Prostate gland (tissue), 2 donors: ENCODE measurements around the gene CABLES2. TPM values are rescaled to one million over a fixed set of nuclear protein-coding genes. Genes with fewer than 3 reads are reported as not detected.
A peak's percentile ranks its signal among the peaks of the same experiment; 100 is the strongest.

Experiments
- DNase-seq: peaks from one replicate; pipeline ENCODE4 v3.0.0-alpha.2; 2019; ENCODE audit warnings: low spot score
- H3K27ac ChIP-seq, 2 donors: fragments of 200-600 bp; sonication (generic); 2 replicates each; pipeline ENCODE4 v1.5.1; 2017 to 2019
- H3K27me3 ChIP-seq: fragments of 200-600 bp; sonication (generic); replicated peaks from 2 replicates; pipeline ENCODE4 v1.5.1; 2019; ENCODE audit not compliant: insufficient read depth
- H3K36me3 ChIP-seq, 2 donors: fragments of 200-600 bp; sonication (generic); 1 replicate in 1 of 2; 2 replicates in 1 of 2; pipeline versions ENCODE4 v1.5.1 to v1.8.1; 2017 to 2019
- H3K4me1 ChIP-seq: fragments of 200-600 bp; sonication (generic); replicated peaks from 2 replicates; pipeline ENCODE4 v1.5.1; 2019
- H3K4me3 ChIP-seq, 2 donors: fragments of 200-600 bp; sonication (generic); 2 replicates each; pipeline ENCODE4 v1.5.1; 2017 to 2019
- H3K9me3 ChIP-seq: fragments of 200-600 bp; sonication (generic); 2 replicates; pipeline ENCODE4 v1.5.1; 2017
- CTCF ChIP-seq, 4 experiments: fragments of 200-600 bp in 2 of 4; fragments of 450-650 bp in 2 of 4; sonication (generic) in 2 of 4; IDR thresholded peaks; 1 replicate in 3 of 4; 2 replicates in 1 of 4; pipeline ENCODE4 v1.5.1; 2016 to 2019; ENCODE audit warnings: antibody characterized with exemption in 4 of 4, mild to moderate bottlenecking in 2 of 4, moderate library complexity in 2 of 4
- POLR2A ChIP-seq: fragments of 450-650 bp; IDR thresholded peaks from one replicate; pipeline ENCODE4 v1.6.1; 2016; ENCODE audit warnings: antibody characterized with exemption, mild to moderate bottlenecking
- POLR2AphosphoS5 ChIP-seq: sonication (generic); formaldehyde crosslinking; IDR thresholded peaks from one replicate; pipeline ENCODE4 v1.6.1; 2017; ENCODE audit warnings: antibody characterized with exemption
- WGBS: methylation state at CpG from one replicate; pipeline ENCODE4 v1.1.5; 2018; 5-methylcytosine and 5-hydroxymethylcytosine counted together
- intact Hi-C: fragments of 100-400 bp; cut with DNase I; formaldehyde crosslinking; loops from one replicate; pipeline ENCODE4 v1.14.2; 2022
- total RNA-seq, 2 donors: library from RNA; depleted of rRNA; stranded (reverse); fragments of >200 nt; gene quantifications; one replicate each; pipeline ENCODE4 v1.1.0, GENCODE V29; 2016

CABLES2 gene
- total RNA-seq, 2 donors from 2014 or later: 4.1 to 31.3 TPM

- peak; percentile 7 for TF ChIP-seq POLR2A
- peak; percentile 40 for TF ChIP-seq POLR2AphosphoS5
- TF ChIP-seq CTCF (IDR thresholded peaks at IDR 0.05): no peak
- Histone ChIP-seq H3K9me3 (no peaks in the 10 kb centered on the region), H3K36me3 (no peaks in the 10 kb centered on the region), H3K4me3 (peak overlapping the region; percentile 88 to 89), H3K27ac (peak overlapping the region; percentile 91 to 92), H3K27me3 (no peaks in the 10 kb centered on the region), H3K4me1 (peaks cover 41% of the 10 kb centered on the region)
- WGBS: under 1% methylated on average over 49 of the region's 72 CpGs
- DNase-seq: peak; percentile 73
- intact Hi-C loops: no loop called here
These were observed 40.5 kb downstream of the CABLES2 start for GRCh38 chr20:62366370-62367135.

GRCh38 chr20:62365814-62366369 lies 41.2 kb downstream of the CABLES2 start:
- peak; percentile 67 for DNase-seq
- intact Hi-C loops: no loop called here

GRCh38 chr20:62364911-62365736 lies 42.0 kb downstream of the CABLES2 start:
- H3K36me3 ChIP-seq: no peaks in the 10 kb centered on the region
- peak overlapping the region; percentile 91 to 92 for H3K27ac ChIP-seq
- H3K4me3 ChIP-seq: peak overlapping the region; percentile 88 to 89
- no peaks in the 10 kb centered on the region for H3K27me3 ChIP-seq
- 33% methylated on average over 27 of the region's 27 CpGs for WGBS
- DNase-seq: no peak
- intact Hi-C loops: no loop called here
- H3K4me1 ChIP-seq: peaks cover 45% of the 10 kb centered on the region
- H3K9me3 ChIP-seq: no peaks in the 10 kb centered on the region
- no peak for TF ChIP-seq CTCF (IDR thresholded peaks at IDR 0.05)

More at GRCh38 chr20:62365814-62366369, 41.2 kb downstream of the CABLES2 start:
- Histone ChIP-seq H3K4me1 (peaks cover 42% of the 10 kb centered on the region), H3K4me3 (peak overlapping the region; percentile 88 to 89), H3K27ac (peak overlapping the region; percentile 91 to 92), H3K36me3 (no peaks in the 10 kb centered on the region), H3K9me3 (no peaks in the 10 kb centered on the region), H3K27me3 (no peaks in the 10 kb centered on the region)
- 6% methylated on average over 5 of the region's 10 CpGs for WGBS
- peak; percentile 62 for TF ChIP-seq POLR2AphosphoS5
- no peak for TF ChIP-seq CTCF (IDR thresholded peaks at IDR 0.05)

- peak overlapping the region; percentile 91 to 92 for H3K27ac ChIP-seq
- WGBS: 62% methylated on average over 22 of the region's 22 CpGs
- TF ChIP-seq POLR2AphosphoS5 (no peak), CTCF (IDR thresholded peaks at IDR 0.05) (no peak), POLR2A (no peak)
- DNase-seq: peak; percentile 3
- H3K27me3 ChIP-seq: no peaks in the 10 kb centered on the region
- intact Hi-C loops: no loop called here
- H3K36me3 ChIP-seq: no peaks in the 10 kb centered on the region
- H3K9me3 ChIP-seq: no peaks in the 10 kb centered on the region
- peaks cover 47% of the 10 kb centered on the region for H3K4me1 ChIP-seq
- H3K4me3 ChIP-seq: peak overlapping the region; percentile 88 to 89
These were observed 42.9 kb downstream of the CABLES2 start for GRCh38 chr20:62363920-62364851.
